SK-N-SH treated with all-trans-retinoic acid at 6 μM for 48 hours (cell line): ENCODE results near the gene NAV3.

Source experiments
- ATAC-seq: fragments of 200-7000 bp; cut with Tn5 transposase; 3 replicates; pipeline ENCODE4 v1.9.1; 2020; ENCODE audit warnings: mild to moderate bottlenecking, moderate library complexity
- ARNTL ChIP-seq: fragments of 450-650 bp; formaldehyde crosslinking; IDR thresholded peaks from 2 replicates; pipeline ENCODE4 v1.5.0; 2020; ENCODE audit warnings: low read depth, mild to moderate bottlenecking, moderate library complexity, borderline replicate concordance
- CSDC2 ChIP-seq: fragments of 250-450 bp; sonication (Bioruptor Pico); IDR thresholded peaks from 2 replicates; pipeline ENCODE4 v1.5.0; 2020; ENCODE audit warnings: mild to moderate bottlenecking, moderate library complexity
- GLIS3 ChIP-seq: fragments of 250-450 bp; sonication (Bioruptor Pico); IDR thresholded peaks from 2 replicates; pipeline ENCODE4 v1.5.0; 2020; ENCODE audit warnings: mild to moderate bottlenecking, moderate library complexity
- ISL1 ChIP-seq: fragments of 250-450 bp; sonication (Bioruptor Pico); IDR thresholded peaks from 2 replicates; pipeline ENCODE4 v2.1.2; 2022; ENCODE audit warnings: mild to moderate bottlenecking, moderate library complexity
- OSR1 ChIP-seq: fragments of 250-450 bp; sonication (Bioruptor Pico); IDR thresholded peaks from 2 replicates; pipeline ENCODE4 v1.8.0; 2022; ENCODE audit warnings: moderate library complexity, mild to moderate bottlenecking, inconsistent platforms
- PPARA ChIP-seq: fragments of 250-450 bp; sonication (Bioruptor Pico); IDR thresholded peaks from 2 replicates; pipeline ENCODE4 v1.5.0; 2020; ENCODE audit warnings: mild to moderate bottlenecking, borderline replicate concordance
- RARB ChIP-seq: fragments of 250-450 bp; sonication (Bioruptor Pico); IDR thresholded peaks from 2 replicates; pipeline ENCODE4 v1.8.0; 2021; ENCODE audit warnings: mild to moderate bottlenecking, moderate library complexity
- SNAI2 ChIP-seq: fragments of 250-450 bp; sonication (Bioruptor Pico); IDR thresholded peaks from 2 replicates; pipeline ENCODE4 v1.5.0; 2020; ENCODE audit warnings: mild to moderate bottlenecking, moderate library complexity
- TCF4 ChIP-seq: fragments of 250-450 bp; sonication (Bioruptor Pico); IDR thresholded peaks from 2 replicates; pipeline ENCODE4 v1.8.0; 2021; ENCODE audit warnings: mild to moderate bottlenecking, moderate library complexity, borderline replicate concordance
- TOX ChIP-seq: fragments of 250-450 bp; sonication (Bioruptor Pico); IDR thresholded peaks from 2 replicates; pipeline ENCODE4 v1.8.0; 2021; ENCODE audit warnings: mild to moderate bottlenecking, moderate library complexity, borderline replicate concordance
- TSHZ2 ChIP-seq: fragments of 250-450 bp; sonication (Bioruptor Pico); IDR thresholded peaks from 2 replicates; pipeline ENCODE4 v1.5.0; 2020; ENCODE audit warnings: mild to moderate bottlenecking, moderate library complexity
- ZC3H10 ChIP-seq: fragments of 250-450 bp; sonication (Bioruptor Pico); IDR thresholded peaks from 2 replicates; pipeline ENCODE4 v1.5.1; 2021; ENCODE audit warnings: mild to moderate bottlenecking, moderate library complexity
- ZFP3 ChIP-seq: fragments of 250-450 bp; sonication (Bioruptor Pico); IDR thresholded peaks from 2 replicates; pipeline ENCODE4 v1.5.0; 2020; ENCODE audit warnings: mild to moderate bottlenecking, moderate library complexity
- ZFP30 ChIP-seq: fragments of 450-650 bp; formaldehyde crosslinking; IDR thresholded peaks from 2 replicates; pipeline ENCODE4 v1.5.0; 2022; ENCODE audit warnings: mild to moderate bottlenecking, moderate library complexity
- ZNF565 ChIP-seq: fragments of 450-650 bp; formaldehyde crosslinking; conservative IDR thresholded peaks from 2 replicates; pipeline ENCODE4 v1.5.0; 2020; ENCODE audit warnings: low read depth, mild to moderate bottlenecking, moderate library complexity
- ZNF70 ChIP-seq: fragments of 450-650 bp; formaldehyde crosslinking; IDR thresholded peaks from 2 replicates; pipeline ENCODE4 v1.5.0; 2020; ENCODE audit warnings: mild to moderate bottlenecking, moderate library complexity
- ZNF8 ChIP-seq: fragments of 450-650 bp; formaldehyde crosslinking; IDR thresholded peaks from 2 replicates; pipeline ENCODE4 v1.5.0; 2020; ENCODE audit warnings: mild to moderate bottlenecking, moderate library complexity
- TF ChIP-seq, protein P1 (sequence below): fragments of 250-450 bp; sonication (Bioruptor Pico); IDR thresholded peaks from 2 replicates; pipeline ENCODE4 v1.8.0; 2021; ENCODE audit warnings: low read depth, mild to moderate bottlenecking, moderate library complexity, borderline replicate concordance
- TF ChIP-seq, protein P2 (sequence below): fragments of 250-450 bp; sonication (Bioruptor Pico); IDR thresholded peaks from 2 replicates; pipeline ENCODE4 v1.5.1; 2021; ENCODE audit warnings: mild to moderate bottlenecking, moderate library complexity
- TF ChIP-seq, protein P3 (sequence below): fragments of 250-450 bp; sonication (Bioruptor Pico); IDR thresholded peaks from 2 replicates; pipeline ENCODE4 v1.8.0; 2020; ENCODE audit warnings: mild to moderate bottlenecking, moderate library complexity, borderline replicate concordance

Gene NAV3

GRCh38 chr12:78185651-78186050, 355.0 kb downstream of the NAV3 start:
- no peak for ATAC-seq
- TF ChIP-seq, protein P1, sequence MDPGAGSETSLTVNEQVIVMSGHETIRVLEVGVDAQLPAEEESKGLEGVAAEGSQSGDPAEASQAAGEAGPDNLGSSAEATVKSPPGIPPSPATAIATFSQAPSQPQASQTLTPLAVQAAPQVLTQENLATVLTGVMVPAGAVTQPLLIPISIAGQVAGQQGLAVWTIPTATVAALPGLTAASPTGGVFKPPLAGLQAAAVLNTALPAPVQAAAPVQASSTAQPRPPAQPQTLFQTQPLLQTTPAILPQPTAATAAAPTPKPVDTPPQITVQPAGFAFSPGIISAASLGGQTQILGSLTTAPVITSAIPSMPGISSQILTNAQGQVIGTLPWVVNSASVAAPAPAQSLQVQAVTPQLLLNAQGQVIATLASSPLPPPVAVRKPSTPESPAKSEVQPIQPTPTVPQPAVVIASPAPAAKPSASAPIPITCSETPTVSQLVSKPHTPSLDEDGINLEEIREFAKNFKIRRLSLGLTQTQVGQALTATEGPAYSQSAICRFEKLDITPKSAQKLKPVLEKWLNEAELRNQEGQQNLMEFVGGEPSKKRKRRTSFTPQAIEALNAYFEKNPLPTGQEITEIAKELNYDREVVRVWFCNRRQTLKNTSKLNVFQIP (CRISPR knock-in tag), result no peak
- TF ChIP-seq ISL1 (CRISPR knock-in tag) (no peak), ZFP30 (CRISPR knock-in tag) (no peak), TOX (no peak)

GRCh38 chr12:78186670-78187069, 356.0 kb downstream of the NAV3 start:
- ATAC-seq, result no peak
- no peak for TF ChIP-seq TOX
- TF ChIP-seq ZFP30 (CRISPR knock-in tag), result no peak
- TF ChIP-seq, protein P1 (CRISPR knock-in tag), result no peak
- no peak for TF ChIP-seq ZNF8 (CRISPR knock-in tag)
- TF ChIP-seq ARNTL (CRISPR knock-in tag), result no peak
- no peak for TF ChIP-seq SNAI2 (CRISPR knock-in tag)
- TF ChIP-seq RARB, result no peak
- TF ChIP-seq TCF4 (CRISPR knock-in tag), result no peak
- no peak for TF ChIP-seq OSR1
- no peak for TF ChIP-seq GLIS3 (CRISPR knock-in tag)
- TF ChIP-seq ZNF565 (CRISPR knock-in tag), result no peak
- TF ChIP-seq TSHZ2 (CRISPR knock-in tag), result no peak
- no peak for TF ChIP-seq ZNF70
- TF ChIP-seq ISL1 (CRISPR knock-in tag), result no peak
- TF ChIP-seq, all 23 proteins: peak for 0

GRCh38 chr12:78187741-78188140, 357.0 kb downstream of the NAV3 start:
- TF ChIP-seq ISL1 (CRISPR knock-in tag), result no peak
- TF ChIP-seq, protein P1 (CRISPR knock-in tag), result no peak
- TF ChIP-seq ZNF70, result no peak
- no peak for TF ChIP-seq TOX
- TF ChIP-seq SNAI2 (CRISPR knock-in tag), result no peak
- no peak for ATAC-seq

DNA sequence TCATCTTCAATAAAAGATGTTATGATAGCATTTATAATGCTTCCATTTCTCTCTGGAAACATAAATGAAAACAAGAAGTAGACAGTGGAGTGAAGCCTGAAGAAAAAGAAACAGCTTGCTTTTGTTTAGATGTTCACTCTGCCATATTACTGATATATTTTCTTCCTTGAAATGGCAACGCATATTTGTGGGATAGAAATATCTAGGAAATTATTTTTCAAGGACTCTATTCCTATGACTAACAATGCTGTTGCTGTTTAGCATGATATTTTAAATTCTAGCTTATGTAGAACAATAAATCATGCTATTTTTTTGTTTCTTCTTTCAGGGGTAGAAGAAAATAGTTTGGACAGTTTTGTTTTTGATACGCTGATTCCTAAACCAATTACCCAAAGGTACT, 359.0 kb downstream of the NAV3 start:
- TF ChIP-seq TCF4 (CRISPR knock-in tag) (no peak), ZNF70 (no peak), ZFP30 (CRISPR knock-in tag) (no peak), ZNF565 (CRISPR knock-in tag) (no peak), GLIS3 (CRISPR knock-in tag) (no peak), CSDC2 (no peak), ZC3H10 (CRISPR knock-in tag) (no peak), ZFP3 (no peak), PPARA (CRISPR knock-in tag) (no peak), ARNTL (CRISPR knock-in tag) (no peak), OSR1 (no peak), RARB (no peak)
- TF ChIP-seq, protein P1 (CRISPR knock-in tag), result no peak
- TF ChIP-seq, protein P2, sequence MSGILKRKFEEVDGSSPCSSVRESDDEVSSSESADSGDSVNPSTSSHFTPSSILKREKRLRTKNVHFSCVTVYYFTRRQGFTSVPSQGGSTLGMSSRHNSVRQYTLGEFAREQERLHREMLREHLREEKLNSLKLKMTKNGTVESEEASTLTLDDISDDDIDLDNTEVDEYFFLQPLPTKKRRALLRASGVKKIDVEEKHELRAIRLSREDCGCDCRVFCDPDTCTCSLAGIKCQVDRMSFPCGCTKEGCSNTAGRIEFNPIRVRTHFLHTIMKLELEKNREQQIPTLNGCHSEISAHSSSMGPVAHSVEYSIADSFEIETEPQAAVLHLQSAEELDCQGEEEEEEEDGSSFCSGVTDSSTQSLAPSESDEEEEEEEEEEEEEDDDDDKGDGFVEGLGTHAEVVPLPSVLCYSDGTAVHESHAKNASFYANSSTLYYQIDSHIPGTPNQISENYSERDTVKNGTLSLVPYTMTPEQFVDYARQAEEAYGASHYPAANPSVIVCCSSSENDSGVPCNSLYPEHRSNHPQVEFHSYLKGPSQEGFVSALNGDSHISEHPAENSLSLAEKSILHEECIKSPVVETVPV, result no peak
- TF ChIP-seq, protein P3, sequence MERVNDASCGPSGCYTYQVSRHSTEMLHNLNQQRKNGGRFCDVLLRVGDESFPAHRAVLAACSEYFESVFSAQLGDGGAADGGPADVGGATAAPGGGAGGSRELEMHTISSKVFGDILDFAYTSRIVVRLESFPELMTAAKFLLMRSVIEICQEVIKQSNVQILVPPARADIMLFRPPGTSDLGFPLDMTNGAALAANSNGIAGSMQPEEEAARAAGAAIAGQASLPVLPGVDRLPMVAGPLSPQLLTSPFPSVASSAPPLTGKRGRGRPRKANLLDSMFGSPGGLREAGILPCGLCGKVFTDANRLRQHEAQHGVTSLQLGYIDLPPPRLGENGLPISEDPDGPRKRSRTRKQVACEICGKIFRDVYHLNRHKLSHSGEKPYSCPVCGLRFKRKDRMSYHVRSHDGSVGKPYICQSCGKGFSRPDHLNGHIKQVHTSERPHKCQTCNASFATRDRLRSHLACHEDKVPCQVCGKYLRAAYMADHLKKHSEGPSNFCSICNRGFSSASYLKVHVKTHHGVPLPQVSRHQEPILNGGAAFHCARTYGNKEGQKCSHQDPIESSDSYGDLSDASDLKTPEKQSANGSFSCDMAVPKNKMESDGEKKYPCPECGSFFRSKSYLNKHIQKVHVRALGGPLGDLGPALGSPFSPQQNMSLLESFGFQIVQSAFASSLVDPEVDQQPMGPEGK (CRISPR knock-in tag), result no peak
- ATAC-seq, result no peak
